ENCODE results near the gene POLL. TPM values are rescaled to one million over a fixed set of nuclear protein-coding genes. Genes with fewer than 3 reads are reported as not detected.

The POLL gene
- total RNA-seq, 1 experiment from 2014 or later = 51.3 TPM

DNA sequence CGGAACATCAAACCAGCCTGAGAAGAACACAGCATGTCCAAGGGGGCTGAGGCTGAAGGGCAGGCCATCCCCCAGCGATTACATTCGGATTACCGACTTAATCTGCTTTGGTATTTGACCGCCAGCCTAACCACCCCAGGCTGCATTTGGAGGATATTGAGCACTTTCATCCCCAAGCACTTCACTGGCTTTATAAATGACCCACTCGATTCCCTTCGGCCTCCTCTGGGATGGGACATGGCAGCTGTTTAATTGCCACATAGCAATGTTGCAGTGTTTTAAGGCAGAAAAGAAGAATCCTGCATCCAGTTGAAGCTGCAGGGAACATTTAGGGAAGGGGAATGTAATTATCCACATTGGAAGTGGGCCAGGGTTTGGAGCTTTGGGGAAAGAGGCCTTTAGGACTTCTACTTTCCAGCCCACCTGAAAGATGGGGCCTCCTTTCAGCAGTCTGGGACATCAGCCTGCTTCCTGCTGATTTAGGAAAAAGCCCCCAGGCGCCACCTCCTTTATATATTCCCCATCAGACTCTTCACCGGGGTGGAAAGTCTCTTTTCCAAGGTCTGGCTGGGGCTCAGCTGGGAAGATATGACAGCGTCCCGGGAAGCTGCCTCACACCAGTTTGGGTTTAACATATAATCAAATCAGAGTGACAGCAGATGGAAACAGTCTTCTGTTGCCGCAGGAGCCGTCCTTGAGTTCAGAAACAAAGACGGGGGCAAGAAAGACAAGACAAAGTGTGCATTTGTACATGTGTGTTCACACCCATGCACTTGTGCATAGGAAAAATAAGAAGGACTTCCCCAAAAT is 9.2 kb upstream of the POLL start:
- no peak for ATAC-seq
- H3K36me3 ChIP-seq (ENCODE audit: control insufficient read depth in 1 of 2, insufficient read depth in 2 of 2, low read length in 2 of 2) = peaks cover 0 to 9% of the 10 kb centered on the region in 2 experiments; a peak in 3 of 4 replicates
- H3K9me3 ChIP-seq (ENCODE audit: control insufficient read depth in 1 of 2, insufficient read depth in 1 of 2, low read depth in 1 of 2, low read length in 2 of 2) = no peaks in the 10 kb centered on the region
- no peak overlapping the region for H3K27ac ChIP-seq (ENCODE audit: low read depth, low read length)
- H3K9ac ChIP-seq (ENCODE audit: low read length) = no peak overlapping the region
- no TSS peak for BruUV-seq (replicated peaks)
- H2AFZ ChIP-seq (ENCODE audit: low read depth, low read length, poor library complexity, severe bottlenecking) = no peak overlapping the region
- DNase-seq (ENCODE audit: low read depth, low spot score) = no peak
- H4K20me1 ChIP-seq (ENCODE audit: insufficient read depth) = 0 out of 2 replicates have a peak, but pooled peaks cover under 1% of the 10 kb centered on the region
- TF ChIP-seq CBX3 (IDR thresholded peaks at IDR 0.05; ENCODE audit: low read depth) (no peak), EGR1 (IDR thresholded peaks at IDR 0.05; ENCODE audit: low read depth) (no peak), JUND (IDR thresholded peaks at IDR 0.05) (no peak), FOSL1 (IDR thresholded peaks at IDR 0.05; ENCODE audit: low read depth) (no peak)
- TF ChIP-seq, protein P1, sequence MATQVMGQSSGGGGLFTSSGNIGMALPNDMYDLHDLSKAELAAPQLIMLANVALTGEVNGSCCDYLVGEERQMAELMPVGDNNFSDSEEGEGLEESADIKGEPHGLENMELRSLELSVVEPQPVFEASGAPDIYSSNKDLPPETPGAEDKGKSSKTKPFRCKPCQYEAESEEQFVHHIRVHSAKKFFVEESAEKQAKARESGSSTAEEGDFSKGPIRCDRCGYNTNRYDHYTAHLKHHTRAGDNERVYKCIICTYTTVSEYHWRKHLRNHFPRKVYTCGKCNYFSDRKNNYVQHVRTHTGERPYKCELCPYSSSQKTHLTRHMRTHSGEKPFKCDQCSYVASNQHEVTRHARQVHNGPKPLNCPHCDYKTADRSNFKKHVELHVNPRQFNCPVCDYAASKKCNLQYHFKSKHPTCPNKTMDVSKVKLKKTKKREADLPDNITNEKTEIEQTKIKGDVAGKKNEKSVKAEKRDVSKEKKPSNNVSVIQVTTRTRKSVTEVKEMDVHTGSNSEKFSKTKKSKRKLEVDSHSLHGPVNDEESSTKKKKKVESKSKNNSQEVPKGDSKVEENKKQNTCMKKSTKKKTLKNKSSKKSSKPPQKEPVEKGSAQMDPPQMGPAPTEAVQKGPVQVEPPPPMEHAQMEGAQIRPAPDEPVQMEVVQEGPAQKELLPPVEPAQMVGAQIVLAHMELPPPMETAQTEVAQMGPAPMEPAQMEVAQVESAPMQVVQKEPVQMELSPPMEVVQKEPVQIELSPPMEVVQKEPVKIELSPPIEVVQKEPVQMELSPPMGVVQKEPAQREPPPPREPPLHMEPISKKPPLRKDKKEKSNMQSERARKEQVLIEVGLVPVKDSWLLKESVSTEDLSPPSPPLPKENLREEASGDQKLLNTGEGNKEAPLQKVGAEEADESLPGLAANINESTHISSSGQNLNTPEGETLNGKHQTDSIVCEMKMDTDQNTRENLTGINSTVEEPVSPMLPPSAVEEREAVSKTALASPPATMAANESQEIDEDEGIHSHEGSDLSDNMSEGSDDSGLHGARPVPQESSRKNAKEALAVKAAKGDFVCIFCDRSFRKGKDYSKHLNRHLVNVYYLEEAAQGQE (IDR thresholded peaks at IDR 0.05; ENCODE audit: low read depth) = no peak
- RAD21 ChIA-PET (ENCODE audit: low non-redundant PET in 1 of 2, low total read pairs in 2 of 2, uncharacterized antibody in 2 of 2, unreplicated experiment in 2 of 2) = no interaction called here
- H3K4me2 ChIP-seq (ENCODE audit: low read length) = no peak overlapping the region
- no peaks in the 10 kb centered on the region for H3K27me3 ChIP-seq (ENCODE audit: insufficient read depth, low read length)
- intact Hi-C loops (cut with micrococcal nuclease) = no loop called here
- H3K9me2 ChIP-seq (ENCODE audit: insufficient read depth) = no peaks in the 10 kb centered on the region
- POLR2A ChIA-PET = no interaction called here
- H3K4me3 ChIP-seq (replicated peaks in 1 of 2; ENCODE audit: low read depth in 1 of 2, low read length in 2 of 2) = no peak overlapping the region
- H3K4me1 ChIP-seq (ENCODE audit: control insufficient read depth in 1 of 2, insufficient read depth in 2 of 2, low read length in 2 of 2) = no peaks in the 10 kb centered on the region
- H3K79me2 ChIP-seq (ENCODE audit: insufficient read depth, low read length) = no peaks in the 10 kb centered on the region
- CTCF ChIA-PET = no interaction called here
